ENCODE results near the gene TMA7B. TPM values are rescaled to one million over a fixed set of nuclear protein-coding genes. Genes with fewer than 3 reads are reported as not detected.

Gene TMA7B
- total RNA-seq, 4 donors from 2014 or later: not detected

- Histone ChIP-seq H3K4me3 (no peak overlapping the region), H3K27me3 (no peaks in the 10 kb centered on the region), H3K4me1 (peaks cover 0 to 10% (median 4%) of the 10 kb centered on the region in 4 donors), H3K27ac (no peak overlapping the region), H3K9me3 (no peaks in the 10 kb centered on the region), H3K36me3 (no peaks in the 10 kb centered on the region)
- no peak for DNase-seq
- TF ChIP-seq CTCF (IDR thresholded peaks at IDR 0.05) (no peak), POLR2A (IDR thresholded peaks at IDR 0.05) (no peak)
Measured at GRCh38 chr22:39954584-39955055, 5.6 kb upstream of the TMA7B start.

GRCh38 chr22:39955675-39956074 lies 4.5 kb upstream of the TMA7B start:
- no peak for DNase-seq
- Histone ChIP-seq H3K36me3 (no peaks in the 10 kb centered on the region), H3K27ac (no peak overlapping the region), H3K9me3 (no peaks in the 10 kb centered on the region), H3K27me3 (no peaks in the 10 kb centered on the region), H3K4me1 (peaks cover 0 to 11% (median 5%) of the 10 kb centered on the region in 4 donors), H3K4me3 (no peak overlapping the region)
- TF ChIP-seq POLR2A (IDR thresholded peaks at IDR 0.05): no peak
- no peak for TF ChIP-seq CTCF (IDR thresholded peaks at IDR 0.05)

- Histone ChIP-seq H3K9me3 (no peaks in the 10 kb centered on the region), H3K27me3 (no peaks in the 10 kb centered on the region), H3K27ac (no peak overlapping the region), H3K36me3 (no peaks in the 10 kb centered on the region), H3K4me3 (no peak overlapping the region), H3K4me1 (peaks cover 0 to 11% (median 7%) of the 10 kb centered on the region in 4 donors)
- no peak for DNase-seq
- TF ChIP-seq CTCF (IDR thresholded peaks at IDR 0.05) (no peak), POLR2A (IDR thresholded peaks at IDR 0.05) (no peak)
Measured at GRCh38 chr22:39956932-39957664, 3.1 kb upstream of the TMA7B start.

- Histone ChIP-seq H3K4me1 (peaks cover 0 to 11% (median 7%) of the 10 kb centered on the region in 4 donors), H3K27ac (no peak overlapping the region), H3K27me3 (no peaks in the 10 kb centered on the region), H3K36me3 (no peaks in the 10 kb centered on the region), H3K9me3 (no peaks in the 10 kb centered on the region), H3K4me3 (no peak overlapping the region)
- no peak for DNase-seq
- TF ChIP-seq CTCF (IDR thresholded peaks at IDR 0.05): no peak
- TF ChIP-seq POLR2A (IDR thresholded peaks at IDR 0.05): no peak
Measured at GRCh38 chr22:39958009-39958711, 2.0 kb upstream of the TMA7B start.

GRCh38 chr22:39958949-39959639 lies 1.1 kb upstream of the TMA7B start:
- Histone ChIP-seq H3K27me3 (no peaks in the 10 kb centered on the region), H3K4me3 (no peak overlapping the region), H3K36me3 (no peaks in the 10 kb centered on the region), H3K4me1 (peaks cover 0 to 11% (median 7%) of the 10 kb centered on the region in 4 donors), H3K27ac (no peak overlapping the region), H3K9me3 (no peaks in the 10 kb centered on the region)
- DNase-seq: no peak
- TF ChIP-seq CTCF (IDR thresholded peaks at IDR 0.05): no peak
- TF ChIP-seq POLR2A (IDR thresholded peaks at IDR 0.05): no peak

All from Peyer's patch (tissue), 4 donors.